ENCODE measurements around the gene TTLL6.

The TTLL6 gene

GRCh38 chr17:48754500-48755261, 62.3 kb downstream of the TTLL6 start:
- TF ChIP-seq CTCF (IDR thresholded peaks at IDR 0.05; ENCODE audit: low read length) (no peak), EZH2 (IDR thresholded peaks at IDR 0.05; ENCODE audit: borderline replicate concordance, low read length) (no peak)
- Histone ChIP-seq H3K9me2 (ENCODE audit: low read depth, low read length) (no peaks in the 10 kb centered on the region), H3K27ac (ENCODE audit: low read depth, low read length, poor library complexity, severe bottlenecking) (no peak overlapping the region), H3F3A (ENCODE audit: insufficient read depth, low read length) (no peaks in the 10 kb centered on the region), H3K4me1 (ENCODE audit: insufficient read depth, low read length, severe bottlenecking) (no peaks in the 10 kb centered on the region), H3K4me2 (ENCODE audit: low read length) (no peak overlapping the region), H3K27me3 (ENCODE audit: insufficient read depth, low read length) (peaks cover 4% of the 10 kb centered on the region; the same call in 1 of the 2 replicates), H3K79me2 (ENCODE audit: insufficient read depth, low read length) (no peaks in the 10 kb centered on the region), H3K9me3 (ENCODE audit: low read length) (no peaks in the 10 kb centered on the region), H4K20me1 (ENCODE audit: insufficient read depth, low read length) (no peaks in the 10 kb centered on the region; the same call in 1 of the 2 replicates), H3K36me3 (ENCODE audit: insufficient read depth, low read length) (no peaks in the 10 kb centered on the region), H3K4me3 (ENCODE audit: low read depth, low read length, poor library complexity, severe bottlenecking) (no peak overlapping the region), H2AFZ (ENCODE audit: low read length) (no peak overlapping the region), H3K9ac (ENCODE audit: low read length) (no peak overlapping the region)

GRCh38 chr17:48753794-48754499, 63.1 kb downstream of the TTLL6 start:
- Histone ChIP-seq H3K4me2 (ENCODE audit: low read length) (no peak overlapping the region), H3K4me3 (ENCODE audit: low read depth, low read length, poor library complexity, severe bottlenecking) (no peak overlapping the region), H3K4me1 (ENCODE audit: insufficient read depth, low read length, severe bottlenecking) (no peaks in the 10 kb centered on the region)

More at GRCh38 chr17:48753794-48754499, 63.1 kb downstream of the TTLL6 start:
- no peak overlapping the region for H2AFZ ChIP-seq (ENCODE audit: low read length)
- H3K79me2 ChIP-seq (ENCODE audit: insufficient read depth, low read length): no peaks in the 10 kb centered on the region
- no peak overlapping the region for H3K9ac ChIP-seq (ENCODE audit: low read length)
- peaks cover 4% of the 10 kb centered on the region; the same call in 1 of the 2 replicates for H3K27me3 ChIP-seq (ENCODE audit: insufficient read depth, low read length)
- no peaks in the 10 kb centered on the region for H3F3A ChIP-seq (ENCODE audit: insufficient read depth, low read length)
- no peak for TF ChIP-seq CTCF (IDR thresholded peaks at IDR 0.05; ENCODE audit: low read length)
- no peak for TF ChIP-seq EZH2 (IDR thresholded peaks at IDR 0.05; ENCODE audit: borderline replicate concordance, low read length)
- no peak overlapping the region for H3K27ac ChIP-seq (ENCODE audit: low read depth, low read length, poor library complexity, severe bottlenecking)
- H3K9me3 ChIP-seq (ENCODE audit: low read length): no peaks in the 10 kb centered on the region
- no peaks in the 10 kb centered on the region for H3K36me3 ChIP-seq (ENCODE audit: insufficient read depth, low read length)
- H4K20me1 ChIP-seq (ENCODE audit: insufficient read depth, low read length): no peaks in the 10 kb centered on the region; the same call in 1 of the 2 replicates
- no peaks in the 10 kb centered on the region for H3K9me2 ChIP-seq (ENCODE audit: low read depth, low read length)
